ENCODE measurements around the gene TRUB2. TPM values are rescaled to one million over a fixed set of nuclear protein-coding genes. Genes with fewer than 3 reads are reported as not detected.

The TRUB2 gene
- total and polyA plus RNA-seq, 2 of the 13 experiments (the other 11 are each of a cell fraction or from before 2014, with no cell fraction given): 22.3 to 41.2 TPM

- peak; percentile 57; the same call in 1 of the 2 replicates for TF ChIP-seq ZNF652 (CRISPR knock-in tag; IDR thresholded peaks at IDR 0.05; ENCODE audit: borderline replicate concordance, low read depth)
- TF ChIP-seq ZNF205 (CRISPR knock-in tag; IDR thresholded peaks at IDR 0.05): no peak
- TF ChIP-seq NPAS2 (CRISPR knock-in tag; IDR thresholded peaks at IDR 0.05; ENCODE audit: borderline replicate concordance): no peak
- TF ChIP-seq SNAPC4 (CRISPR knock-in tag; IDR thresholded peaks at IDR 0.05): no peak
- no peak for TF ChIP-seq ZNF660 (CRISPR knock-in tag; IDR thresholded peaks at IDR 0.05; ENCODE audit: borderline replicate concordance, low read depth)
- in situ Hi-C loops (cut with HindIII; ENCODE audit: extremely low pct_ligation_motif_present, low pct_unique_long_range_greater_than_20kb) (no loop called here), intact Hi-C loops (cut with micrococcal nuclease; ENCODE audit: unreplicated experiment) (no loop called here)
- ATAC-seq: no peak
- Histone ChIP-seq H4K20me1 (ENCODE audit: insufficient read depth, low read length) (no peaks in the 10 kb centered on the region), H3K27me3 (ENCODE audit: control insufficient read depth in 1 of 2, insufficient read depth in 2 of 2, low read length in 2 of 2) (no peaks in the 10 kb centered on the region), H3K4me2 (ENCODE audit: low read depth, low read length) (no peak overlapping the region), H2AFZ (ENCODE audit: low read length) (no peak overlapping the region), H3K36me3 (replicated peaks in 1 of 2; ENCODE audit: control insufficient read depth in 1 of 2, insufficient read depth in 2 of 2, low read length in 2 of 2) (peaks cover 2 to 14% of the 10 kb centered on the region in 2 experiments; a peak in 2 of 5 replicates), H3K4me1 (ENCODE audit: insufficient read depth, low read length) (peaks cover 18% of the 10 kb centered on the region; the same call in 1 of the 2 replicates), H3K9ac (ENCODE audit: insufficient read depth, low read depth, low read length) (no peak overlapping the region), H3K79me2 (ENCODE audit: insufficient read depth, low read length) (no peaks in the 10 kb centered on the region), H3K9me3 (ENCODE audit: low read length) (no peaks in the 10 kb centered on the region), H3K27ac (ENCODE audit: extremely low read length, insufficient read depth, low read length) (no peak overlapping the region), H3K4me3 (replicated peaks in 1 of 3; ENCODE audit: insufficient read depth in 1 of 3, low read depth in 2 of 3, low read length in 3 of 3) (no peak overlapping the region)
- 91% methylated on average over 5 of the region's 8 CpGs for WGBS (ENCODE audit: low lambda C conversion rate)
- ChIA-PET CTCF (ENCODE audit: low intra/inter-chr PET ratio, low total read pairs) (no interaction called here), POLR2A (interaction anchor here (1.2 kb wide), 1 partner anchor 62 kb away, joined by 3 read pairs; no protein-coding TSS in a partner anchor)
- no peak for FAIRE-seq
- BruUV-seq (replicated peaks): no TSS peak
- DNase-seq (ENCODE audit: low spot score): no peak
Measured at GRCh38 chr9:128358090-128358489, 35.8 kb upstream of the TRUB2 start.
